ENCODE data around the gene ZBTB8B.
"Not testable (repeated sequence)": the region's sequence is repeated elsewhere in the genome, so short reads cannot be mapped to it uniquely, and the experiment has no call there.

ZBTB8B gene

GRCh38 chr1:32474954-32475353 is 10.1 kb downstream of the ZBTB8B start:
- no peak for DNase-seq (ENCODE audit: extremely low read depth, low read depth)
- no peak for TF ChIP-seq CTCF (IDR thresholded peaks at IDR 0.05; ENCODE audit: low read depth, low read length)

GRCh38 chr1:32480003-32480402 is 15.1 kb downstream of the ZBTB8B start:
- DNase-seq (ENCODE audit: extremely low read depth, low read depth): no peak
- no peak for TF ChIP-seq CTCF (IDR thresholded peaks at IDR 0.05; ENCODE audit: low read depth, low read length)

- no peak for DNase-seq (ENCODE audit: extremely low read depth, low read depth)
- no peak for TF ChIP-seq CTCF (IDR thresholded peaks at IDR 0.05; ENCODE audit: low read depth, low read length)
Measured at GRCh38 chr1:32480761-32481160, 15.9 kb downstream of the ZBTB8B start.

- DNase-seq (ENCODE audit: extremely low read depth, low read depth): not testable (repeated sequence)
Measured at GRCh38 chr1:32481788-32482187, 16.9 kb downstream of the ZBTB8B start.

- DNase-seq (ENCODE audit: extremely low read depth, low read depth): no peak
- TF ChIP-seq CTCF (IDR thresholded peaks at IDR 0.05; ENCODE audit: low read depth, low read length): no peak
Measured at GRCh38 chr1:32485554-32486255, 20.8 kb downstream of the ZBTB8B start.

- no peak for TF ChIP-seq CTCF (IDR thresholded peaks at IDR 0.05; ENCODE audit: low read depth, low read length)
- no peak for DNase-seq (ENCODE audit: extremely low read depth, low read depth)
Measured at GRCh38 chr1:32486463-32487113, 21.7 kb downstream of the ZBTB8B start.

- no peak for DNase-seq (ENCODE audit: extremely low read depth, low read depth)
- TF ChIP-seq CTCF (IDR thresholded peaks at IDR 0.05; ENCODE audit: low read depth, low read length): no peak
Measured at GRCh38 chr1:32487182-32487581, 22.3 kb downstream of the ZBTB8B start.

Data from AG09319 (cell line).